Esophagus (tissue), 2 donors: ENCODE measurements around the gene GGT7. TPM values are rescaled to one million over a fixed set of nuclear protein-coding genes. Genes with fewer than 3 reads are reported as not detected.

Experiments
- H3K27ac ChIP-seq, 2 donors: one replicate each; pipeline ENCODE4 v1.5.1; 2013; ENCODE audit warnings: low read depth in 2 of 2, mild to moderate bottlenecking in 2 of 2, inconsistent platforms in 1 of 2, low read length in 1 of 2, moderate library complexity in 1 of 2
- H3K27me3 ChIP-seq, 2 donors: one replicate each; pipeline ENCODE4 v1.6.1; 2013; ENCODE audit warnings: low read length in 2 of 2, control low read depth in 1 of 2, mild to moderate bottlenecking in 1 of 2; ENCODE audit not compliant: insufficient read depth in 2 of 2, control insufficient read depth in 1 of 2
- H3K36me3 ChIP-seq, 2 donors: one replicate each; pipeline ENCODE4 v1.6.1; 2013; ENCODE audit warnings: low read length in 1 of 2; ENCODE audit not compliant: control insufficient read depth in 2 of 2, insufficient read depth in 2 of 2
- H3K4me1 ChIP-seq, 2 donors: one replicate each; pipeline ENCODE4 v1.6.1; 2013; ENCODE audit warnings: low read length in 1 of 2; ENCODE audit not compliant: control insufficient read depth in 2 of 2, insufficient read depth in 2 of 2
- H3K4me3 ChIP-seq, 2 donors: one replicate each; pipeline ENCODE4 v1.5.1; 2013; ENCODE audit warnings: low read length in 2 of 2, mild to moderate bottlenecking in 2 of 2, low read depth in 1 of 2, moderate library complexity in 1 of 2
- H3K9me3 ChIP-seq, 2 donors: one replicate each; pipeline ENCODE4 v1.6.1; 2013; ENCODE audit warnings: mild to moderate bottlenecking in 2 of 2, low read depth in 1 of 2, low read length in 1 of 2, moderate library complexity in 1 of 2; ENCODE audit not compliant: control insufficient read depth in 2 of 2, insufficient read depth in 1 of 2
- WGBS, 2 donors: extraction: QIAGEN DNeasy Blood & Tissue Kit; methylation state at CpG; one replicate each; pipeline ENCODE4 v1.1.7; 2013; 5-methylcytosine and 5-hydroxymethylcytosine counted together
- polyA plus RNA-seq, 2 donors: library from polyadenylated mRNA; stranded (reverse); fragments of 200-250 nt; gene quantifications; one replicate each; pipeline ENCODE4 v1.2.3, GENCODE V29; 2013
- donor health status: healthy with polysubstance abuse.
- donor health status: Bipolar disorder and iron deficiency.

GGT7 gene
- polyA plus RNA-seq, 2 donors, result 3.7 to 5.7 TPM

GRCh38 chr20:34852298-34852697 is 20.4 kb downstream of the GGT7 start:
- no peaks in the 10 kb centered on the region for H3K4me1 ChIP-seq
- no peak overlapping the region for H3K27ac ChIP-seq
- 89 to 95% methylated on average over 4 of the region's 4 CpGs for WGBS, 2 donors
- no peak overlapping the region for H3K4me3 ChIP-seq
- H3K27me3 ChIP-seq, result no peaks in the 10 kb centered on the region
- H3K36me3 ChIP-seq, result peaks cover 4% of the 10 kb centered on the region in 2 donors
- H3K9me3 ChIP-seq, result no peaks in the 10 kb centered on the region

GRCh38 chr20:34850969-34851368 is 21.7 kb downstream of the GGT7 start:
- H3K27ac ChIP-seq, result no peak overlapping the region
- WGBS, 2 donors, result 97% methylated on average over 14 of the region's 14 CpGs
- no peaks in the 10 kb centered on the region for H3K9me3 ChIP-seq
- H3K36me3 ChIP-seq, result peaks cover 4% of the 10 kb centered on the region in 2 donors
- no peaks in the 10 kb centered on the region for H3K27me3 ChIP-seq
- H3K4me1 ChIP-seq, result no peaks in the 10 kb centered on the region
- no peak overlapping the region for H3K4me3 ChIP-seq

- no peak overlapping the region for H3K4me3 ChIP-seq
- no peaks in the 10 kb centered on the region for H3K4me1 ChIP-seq
- H3K9me3 ChIP-seq, result no peaks in the 10 kb centered on the region
- WGBS, 2 donors, result 80 to 94% methylated on average over 9 of the region's 9 CpGs
- H3K36me3 ChIP-seq, result peaks cover 4% of the 10 kb centered on the region in 2 donors
- no peak overlapping the region for H3K27ac ChIP-seq
- H3K27me3 ChIP-seq, result no peaks in the 10 kb centered on the region
These were observed 22.9 kb downstream of the GGT7 start for GRCh38 chr20:34849778-34850177.

- WGBS, 2 donors, result 94 to 95% methylated on average over 5 of the region's 5 CpGs
- Histone ChIP-seq H3K4me1 (no peaks in the 10 kb centered on the region), H3K36me3 (peaks cover 4% of the 10 kb centered on the region in 2 donors)
These were observed 24.1 kb downstream of the GGT7 start for GRCh38 chr20:34848597-34848996.

GRCh38 chr20:34843421-34843820 is 29.2 kb downstream of the GGT7 start:
- H3K4me1 ChIP-seq, result no peaks in the 10 kb centered on the region
- WGBS, 2 donors, result 95 to 96% methylated on average over 2 of the region's 2 CpGs
- peaks cover 0 to 4% of the 10 kb centered on the region in 2 donors for H3K36me3 ChIP-seq
- no peak overlapping the region for H3K27ac ChIP-seq
- no peaks in the 10 kb centered on the region for H3K27me3 ChIP-seq
- no peak overlapping the region for H3K4me3 ChIP-seq
- no peaks in the 10 kb centered on the region for H3K9me3 ChIP-seq

More at GRCh38 chr20:34848597-34848996, 24.1 kb downstream of the GGT7 start:
- no peaks in the 10 kb centered on the region for H3K9me3 ChIP-seq
- H3K4me3 ChIP-seq, result no peak overlapping the region
- no peak overlapping the region for H3K27ac ChIP-seq
- H3K27me3 ChIP-seq, result no peaks in the 10 kb centered on the region

GRCh38 chr20:34842143-34842542 is 30.5 kb downstream of the GGT7 start:
- Histone ChIP-seq H3K9me3 (no peaks in the 10 kb centered on the region), H3K4me1 (no peaks in the 10 kb centered on the region), H3K4me3 (no peak overlapping the region), H3K27me3 (no peaks in the 10 kb centered on the region), H3K27ac (no peak overlapping the region), H3K36me3 (no peaks in the 10 kb centered on the region)
- 54 to 72% methylated on average over 2 of the region's 2 CpGs for WGBS, 2 donors

- no peak overlapping the region for H3K27ac ChIP-seq
- no peaks in the 10 kb centered on the region for H3K27me3 ChIP-seq
- peaks cover 0 to 2% of the 10 kb centered on the region in 2 donors for H3K4me1 ChIP-seq
- no peak overlapping the region for H3K4me3 ChIP-seq
- WGBS, 2 donors, result 24 to 34% methylated on average over 6 of the region's 6 CpGs
- no peaks in the 10 kb centered on the region for H3K9me3 ChIP-seq
- no peaks in the 10 kb centered on the region for H3K36me3 ChIP-seq
These were observed 38.2 kb downstream of the GGT7 start for GRCh38 chr20:34834459-34834893.

- 71 to 79% methylated on average over 5 of the region's 5 CpGs for WGBS, 2 donors
- H3K27me3 ChIP-seq, result no peaks in the 10 kb centered on the region
- H3K27ac ChIP-seq, result no peak overlapping the region
- no peaks in the 10 kb centered on the region for H3K36me3 ChIP-seq
- no peaks in the 10 kb centered on the region for H3K9me3 ChIP-seq
- H3K4me3 ChIP-seq, result no peak overlapping the region
- peaks cover 0 to 2% of the 10 kb centered on the region in 2 donors for H3K4me1 ChIP-seq
These were observed 40.7 kb downstream of the GGT7 start for GRCh38 chr20:34831936-34832335.

- Histone ChIP-seq H3K4me3 (no peak overlapping the region), H3K9me3 (no peaks in the 10 kb centered on the region), H3K36me3 (no peaks in the 10 kb centered on the region), H3K27ac (no peak overlapping the region), H3K27me3 (no peaks in the 10 kb centered on the region), H3K4me1 (no peaks in the 10 kb centered on the region)
- WGBS, 2 donors, result 79 to 81% methylated on average over 3 of the region's 3 CpGs
These were observed 43.5 kb downstream of the GGT7 start for GRCh38 chr20:34829191-34829590.

- 7 to 10% methylated on average over 34 to 52 of the region's 52 CpGs for WGBS, 2 donors
- Histone ChIP-seq H3K4me1 (no peaks in the 10 kb centered on the region), H3K27me3 (no peaks in the 10 kb centered on the region), H3K36me3 (no peaks in the 10 kb centered on the region), H3K4me3 (peak within 1 kb of the TSS; percentile 67 to 98), H3K27ac (peak within 1 kb of the TSS; percentile 95 to 96), H3K9me3 (no peaks in the 10 kb centered on the region)
These were observed 46.9 kb downstream of the GGT7 start, which contains the start of gene NCOA6 for GRCh38 chr20:34825530-34826362. Gene NCOA6, minus strand, starts transcription at chr20:34825651. Its CDS starts 43,296 bp downstream, at chr20:34782355.
